SK-N-SH (cell line): Measurements from ENCODE around the gene KNCN.

Experiments used
- CHD2 ChIP-seq: fragments of 150-350 bp; IDR thresholded peaks from 2 replicates; pipeline ENCODE4 v1.6.1; 2018; ENCODE audit warnings: low read length; ENCODE audit not compliant: partially characterized antibody
- CTCF ChIP-seq: fragments of 200-600 bp; sonication (generic); IDR thresholded peaks from 2 replicates; pipeline ENCODE4 v1.6.1; 2017; ENCODE audit warnings: antibody characterized with exemption, mild to moderate bottlenecking, moderate library complexity
- EP300 ChIP-seq, 2 experiments: IDR thresholded peaks; 2 replicates each; pipeline versions ENCODE4 v1.4.0 to v1.6.1; 2012; ENCODE audit warnings: borderline replicate concordance in 1 of 2, low read depth in 1 of 2, low read length in 1 of 2
- EZH2phosphoT487 ChIP-seq: fragments of 200-600 bp; sonication (generic); IDR thresholded peaks from 2 replicates; pipeline ENCODE4 v1.6.1; 2017; ENCODE audit warnings: low read depth, mixed run types, mild to moderate bottlenecking, antibody characterized with exemption, moderate library complexity, borderline replicate concordance
- GABPA ChIP-seq: IDR thresholded peaks from 2 replicates; pipeline ENCODE4 v1.4.0; 2012; ENCODE audit warnings: low read depth, mild to moderate bottlenecking
- GATA2 ChIP-seq: sonication (generic); formaldehyde crosslinking; IDR thresholded peaks from 2 replicates; pipeline ENCODE4 v1.5.0; 2020; ENCODE audit warnings: mild to moderate bottlenecking, missing genetic modification reagents
- IRF3 ChIP-seq: fragments of 150-350 bp; IDR thresholded peaks from 2 replicates; pipeline ENCODE4 v1.6.1; 2016; ENCODE audit warnings: mild to moderate bottlenecking, low read depth, low read length
- NRF1 ChIP-seq: IDR thresholded peaks from 2 replicates; pipeline ENCODE4 v1.6.1; 2012; ENCODE audit warnings: low read depth, mild to moderate bottlenecking, low read length
- PBX3 ChIP-seq: IDR thresholded peaks from 2 replicates; pipeline ENCODE4; 2012
- POLR2AphosphoS5 ChIP-seq: IDR thresholded peaks from 2 replicates; pipeline ENCODE4 v1.6.1; 2012; ENCODE audit warnings: low read depth, low read length
- RCOR1 ChIP-seq: fragments of 150-350 bp; IDR thresholded peaks from 2 replicates; pipeline ENCODE4 v1.6.1; 2017; ENCODE audit warnings: antibody characterized with exemption, low read length
- SIN3A ChIP-seq: IDR thresholded peaks from 2 replicates; pipeline ENCODE4 v1.6.1; 2012; ENCODE audit warnings: low read depth, mild to moderate bottlenecking, low read length, moderate library complexity, borderline replicate concordance
- USF2 ChIP-seq: fragments of 150-350 bp; IDR thresholded peaks from 2 replicates; pipeline ENCODE4 v1.6.1; 2017; ENCODE audit warnings: antibody characterized with exemption, low read length, low read depth, borderline replicate concordance

- no peak for TF ChIP-seq EZH2phosphoT487
- no peak for TF ChIP-seq GABPA
- TF ChIP-seq POLR2AphosphoS5, result no peak
- no peak for TF ChIP-seq CTCF
- no peak for TF ChIP-seq RCOR1
- no peak for TF ChIP-seq CHD2
- TF ChIP-seq EP300 (IDR thresholded peaks at IDR 0.05; ENCODE audit: borderline replicate concordance in 1 of 2, low read depth in 1 of 2, low read length in 1 of 2), result no peak
- no peak for TF ChIP-seq SIN3A
- TF ChIP-seq NRF1, result no peak
- TF ChIP-seq USF2, result no peak
- TF ChIP-seq PBX3, result no peak
- TF ChIP-seq IRF3, result no peak
- TF ChIP-seq GATA2 (CRISPR knock-in tag), result no peak
Measured at GRCh38 chr1:46595127-46595526, 43.7 kb upstream of the KNCN start.
